Smooth muscle cell (in vitro differentiated cells): ENCODE results near the gene SND1. TPM values are rescaled to one million over a fixed set of nuclear protein-coding genes. Genes with fewer than 3 reads are reported as not detected.

Experiments
- DNase-seq: peaks from one replicate; lab custom pipeline; 2025; ENCODE audit not compliant: unreplicated experiment; lab: John Stamatoyannopoulos, UW
- H2AFZ ChIP-seq: fragments of 200-600 bp; sonication (generic); 2 replicates; pipeline ENCODE4 v1.6.0; 2016; ENCODE audit warnings: antibody characterized with exemption, low read depth, mild to moderate bottlenecking
- H3F3A ChIP-seq: fragments of 200-600 bp; sonication (generic); 2 replicates; pipeline ENCODE4 v1.6.0; 2017; ENCODE audit warnings: antibody characterized with exemption, low read depth
- H3K27ac ChIP-seq: fragments of 200-600 bp; sonication (generic); 2 replicates; pipeline ENCODE4 v1.5.1; 2016; ENCODE audit warnings: low read depth, mild to moderate bottlenecking
- H3K27me3 ChIP-seq: fragments of 200-600 bp; sonication (generic); 2 replicates; pipeline ENCODE4 v1.6.1; 2016; ENCODE audit warnings: low read depth, mild to moderate bottlenecking
- H3K36me3 ChIP-seq: fragments of 200-600 bp; sonication (generic); 2 replicates; pipeline ENCODE4 v1.5.1; 2016; ENCODE audit warnings: low read depth
- H3K4me1 ChIP-seq: fragments of 200-600 bp; sonication (generic); 2 replicates; pipeline ENCODE4 v1.5.1; 2016; ENCODE audit warnings: low read depth
- H3K4me2 ChIP-seq: fragments of 200-600 bp; sonication (generic); 2 replicates; pipeline ENCODE4 v1.6.0; 2016; ENCODE audit warnings: mild to moderate bottlenecking
- H3K4me3 ChIP-seq: fragments of 200-600 bp; sonication (generic); 2 replicates; pipeline ENCODE4 v1.5.1; 2016; ENCODE audit warnings: mild to moderate bottlenecking
- H3K79me2 ChIP-seq: fragments of 200-600 bp; sonication (generic); 2 replicates; pipeline ENCODE4 v1.6.0; 2016; ENCODE audit warnings: low read depth, mild to moderate bottlenecking
- H3K9ac ChIP-seq: fragments of 200-600 bp; sonication (generic); 2 replicates; pipeline ENCODE4 v1.6.0; 2016; ENCODE audit warnings: low read depth
- H3K9me3 ChIP-seq: fragments of 200-600 bp; sonication (generic); replicated peaks from 2 replicates; pipeline ENCODE4 v1.5.1; 2016; ENCODE audit warnings: low read depth
- H4K20me1 ChIP-seq: fragments of 200-600 bp; sonication (generic); 2 replicates; pipeline ENCODE4 v1.6.0; 2016; ENCODE audit warnings: low read depth
- CTCF ChIP-seq: fragments of 200-600 bp; sonication (generic); IDR thresholded peaks from 2 replicates; pipeline ENCODE4 v1.5.1; 2017; ENCODE audit warnings: borderline replicate concordance, mild to moderate bottlenecking, antibody characterized with exemption; ENCODE audit not compliant: insufficient read depth, poor library complexity, severe bottlenecking
- WGBS: methylation state at CpG from one replicate; pipeline ENCODE4 v1.1.7; 2016; ENCODE audit warnings: low lambda C conversion rate; 5-methylcytosine and 5-hydroxymethylcytosine counted together
- polyA plus RNA-seq: library from polyadenylated mRNA; unstranded; fragments of >200 nt; fragmentation: Nextera tagmentation; extraction: Ambion mirVana; gene quantifications from 2 replicates; pipeline ENCODE4 v1.2.1, GENCODE V29; 2016
- total RNA-seq: library from RNA; depleted of rRNA; stranded (reverse); fragments of >200 nt; gene quantifications from 2 replicates; pipeline ENCODE4 v1.2.3, GENCODE V29; 2014

Gene SND1
- total and polyA plus RNA-seq, 2 experiments from 2014 or later, result 129 to 136 TPM

GRCh38 chr7:128124786-128125185, 472.8 kb downstream of the SND1 start:
- H3K9ac ChIP-seq, result no peak overlapping the region
- H3K27ac ChIP-seq, result no peak overlapping the region
- DNase-seq, result no peak
- no peak overlapping the region for H3K4me2 ChIP-seq
- peaks cover 21% of the 10 kb centered on the region for H3K27me3 ChIP-seq
- no peaks in the 10 kb centered on the region for H3K79me2 ChIP-seq
- no peaks in the 10 kb centered on the region for H4K20me1 ChIP-seq
- no peaks in the 10 kb centered on the region for H3K36me3 ChIP-seq
- peaks cover 15% of the 10 kb centered on the region for H3K4me1 ChIP-seq
- WGBS, result 91% methylated on average over 4 of the region's 4 CpGs
- TF ChIP-seq CTCF, result no peak
- no peaks in the 10 kb centered on the region for H3F3A ChIP-seq
- H2AFZ ChIP-seq, result no peak overlapping the region
- no peaks in the 10 kb centered on the region for H3K9me3 ChIP-seq
- no peak overlapping the region for H3K4me3 ChIP-seq

GRCh38 chr7:128125816-128126215, 473.8 kb downstream of the SND1 start:
- no peak for DNase-seq
- H3K27me3 ChIP-seq, result peaks cover 31% of the 10 kb centered on the region
- no peaks in the 10 kb centered on the region for H3K79me2 ChIP-seq
- no peaks in the 10 kb centered on the region for H3K9me3 ChIP-seq
- no peak overlapping the region for H3K4me2 ChIP-seq
- no peak overlapping the region for H3K27ac ChIP-seq
- no peak overlapping the region for H3K9ac ChIP-seq
- no peaks in the 10 kb centered on the region for H3K36me3 ChIP-seq
- H4K20me1 ChIP-seq, result no peaks in the 10 kb centered on the region
- TF ChIP-seq CTCF, result no peak
- H3K4me3 ChIP-seq, result no peak overlapping the region
- peaks cover 15% of the 10 kb centered on the region for H3K4me1 ChIP-seq
- no peak overlapping the region for H2AFZ ChIP-seq
- no peaks in the 10 kb centered on the region for H3F3A ChIP-seq
- WGBS, result 94% methylated on average over 1 of the region's 1 CpG

- Histone ChIP-seq H3K4me3 (no peak overlapping the region), H3K27me3 (peaks cover 54% of the 10 kb centered on the region), H3K4me2 (no peak overlapping the region), H4K20me1 (no peaks in the 10 kb centered on the region), H3K27ac (no peak overlapping the region), H2AFZ (no peak overlapping the region), H3F3A (no peaks in the 10 kb centered on the region), H3K9ac (no peak overlapping the region), H3K9me3 (no peaks in the 10 kb centered on the region), H3K79me2 (no peaks in the 10 kb centered on the region), H3K4me1 (peaks cover 8% of the 10 kb centered on the region), H3K36me3 (no peaks in the 10 kb centered on the region)
- DNase-seq, result no peak
- 72% methylated on average over 3 of the region's 3 CpGs for whole genome bisulfite sequencing
- TF ChIP-seq CTCF, result no peak
These were observed 476.4 kb downstream of the SND1 start for GRCh38 chr7:128128401-128128800.

- H3K27me3 ChIP-seq, result peaks cover 63% of the 10 kb centered on the region
- no peaks in the 10 kb centered on the region for H4K20me1 ChIP-seq
- DNase-seq, result no peak
- no peak overlapping the region for H3K4me2 ChIP-seq
- no peak overlapping the region for H3K27ac ChIP-seq
- no peaks in the 10 kb centered on the region for H3K79me2 ChIP-seq
- TF ChIP-seq CTCF, result no peak
- no peaks in the 10 kb centered on the region for H3K36me3 ChIP-seq
- no peaks in the 10 kb centered on the region for H3K4me1 ChIP-seq
- no peak overlapping the region for H3K9ac ChIP-seq
- WGBS, result 80% methylated on average over 12 of the region's 12 CpGs
- no peaks in the 10 kb centered on the region for H3F3A ChIP-seq
- H3K9me3 ChIP-seq, result no peaks in the 10 kb centered on the region
- H2AFZ ChIP-seq, result no peak overlapping the region
- H3K4me3 ChIP-seq, result no peak overlapping the region
These were observed 477.4 kb downstream of the SND1 start for GRCh38 chr7:128129224-128129864.
